Measurements from ENCODE around the gene CENPU.
A peak's percentile ranks its signal among the peaks of the same experiment; 100 is the strongest.

The CENPU gene

GRCh38 chr4:184705692-184706091 is 28.2 kb downstream of the CENPU start:
- no peak for TF ChIP-seq CTCF (IDR thresholded peaks at IDR 0.05; ENCODE audit: low read depth, low read length)
- DNase-seq (ENCODE audit: extremely low read depth, low read depth): no peak

- TF ChIP-seq CTCF (IDR thresholded peaks at IDR 0.05; ENCODE audit: low read depth, low read length): no peak
- no peak for DNase-seq (ENCODE audit: extremely low read depth, low read depth)
Observed at GRCh38 chr4:184702114-184702513, 31.8 kb downstream of the CENPU start.

- DNase-seq (ENCODE audit: extremely low read depth, low read depth): no peak
- no peak for TF ChIP-seq CTCF (IDR thresholded peaks at IDR 0.05; ENCODE audit: low read depth, low read length)
Observed at GRCh38 chr4:184699941-184700340, 34.0 kb downstream of the CENPU start.

GRCh38 chr4:184697956-184698355 is 35.9 kb downstream of the CENPU start:
- DNase-seq (ENCODE audit: extremely low read depth, low read depth): no peak

GRCh38 chr4:184695178-184695896 is 38.6 kb downstream of the CENPU start:
- DNase-seq (ENCODE audit: extremely low read depth, low read depth): no peak
- no peak for TF ChIP-seq CTCF (IDR thresholded peaks at IDR 0.05; ENCODE audit: low read depth, low read length)

More at GRCh38 chr4:184697956-184698355, 35.9 kb downstream of the CENPU start:
- TF ChIP-seq CTCF (IDR thresholded peaks at IDR 0.05; ENCODE audit: low read depth, low read length): no peak

- no peak for DNase-seq (ENCODE audit: extremely low read depth, low read depth)
- no peak for TF ChIP-seq CTCF (IDR thresholded peaks at IDR 0.05; ENCODE audit: low read depth, low read length)
Observed at GRCh38 chr4:184694412-184694956, 39.4 kb downstream of the CENPU start.

- no peak for TF ChIP-seq CTCF (IDR thresholded peaks at IDR 0.05; ENCODE audit: low read depth, low read length)
- peak; percentile 4 for DNase-seq (ENCODE audit: extremely low read depth, low read depth)
Observed at GRCh38 chr4:184693056-184693455, 40.8 kb downstream of the CENPU start.

Data from AG09319 (cell line).